Ishikawa (cell line): Measurements from ENCODE around the gene FECH.

Source experiments
- CEBPB ChIP-seq: IDR thresholded peaks from 2 replicates; pipeline ENCODE4 v1.6.1; 2012
- CREB1 ChIP-seq: IDR thresholded peaks from 2 replicates; pipeline ENCODE4 v1.6.1; 2012; ENCODE audit warnings: low read depth
- EGR1 ChIP-seq: IDR thresholded peaks from 2 replicates; pipeline ENCODE4 v1.6.1; 2012
- EP300 ChIP-seq: IDR thresholded peaks from 2 replicates; pipeline ENCODE4 v1.6.1; 2012; ENCODE audit warnings: borderline replicate concordance
- FOXM1 ChIP-seq: IDR thresholded peaks from 2 replicates; pipeline ENCODE4 v1.6.1; 2012; ENCODE audit warnings: low read depth, borderline replicate concordance
- NFIC ChIP-seq: IDR thresholded peaks from 2 replicates; pipeline ENCODE4 v1.6.1; 2012
- RAD21 ChIP-seq: IDR thresholded peaks from 2 replicates; pipeline ENCODE4 v1.6.1; 2012; ENCODE audit warnings: low read depth
- TAF1 ChIP-seq: IDR thresholded peaks from 2 replicates; pipeline ENCODE4 v1.6.1; 2012; ENCODE audit warnings: low read depth, mild to moderate bottlenecking
- TCF12 ChIP-seq: IDR thresholded peaks from 2 replicates; pipeline ENCODE4 v1.6.1; 2012; ENCODE audit warnings: low read depth
- TEAD4 ChIP-seq: IDR thresholded peaks from 2 replicates; pipeline ENCODE4 v1.6.1; 2012
- YY1 ChIP-seq: IDR thresholded peaks from 2 replicates; pipeline ENCODE4 v1.6.1; 2012; ENCODE audit warnings: low read depth
- ZBTB7A ChIP-seq: IDR thresholded peaks from 2 replicates; pipeline ENCODE4 v1.6.1; 2012; ENCODE audit warnings: low read depth
- TF ChIP-seq, protein P1 (sequence below): IDR thresholded peaks from 2 replicates; pipeline ENCODE4 v1.6.1; 2012; ENCODE audit warnings: low read depth, mild to moderate bottlenecking
- TF ChIP-seq, protein P2 (sequence below): IDR thresholded peaks from 2 replicates; pipeline ENCODE4 v1.6.1; 2012
- TF ChIP-seq, protein P3 (sequence below): IDR thresholded peaks from 2 replicates; pipeline ENCODE4 v1.6.1; 2012

Gene FECH

DNA sequence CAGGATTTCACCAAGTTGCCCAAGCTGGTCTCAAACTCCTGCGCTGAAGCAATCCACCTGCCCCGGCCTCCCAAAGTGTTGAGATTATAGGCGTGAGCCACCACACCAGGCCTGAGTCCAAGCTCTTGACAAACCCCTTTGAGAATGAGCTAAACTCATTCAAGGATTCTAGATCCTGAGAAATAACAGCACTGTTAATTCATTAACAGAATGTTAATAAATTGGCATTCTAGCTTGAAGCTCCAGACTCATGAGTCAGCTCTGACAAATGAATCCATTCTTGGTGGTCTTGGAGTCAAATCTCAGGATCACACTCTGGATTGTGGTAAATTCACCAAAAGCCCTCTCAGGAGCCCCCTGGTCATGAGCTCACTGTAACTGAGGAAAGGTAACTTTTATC lies 33.4 kb upstream of the FECH start:
- TF ChIP-seq, protein P1, sequence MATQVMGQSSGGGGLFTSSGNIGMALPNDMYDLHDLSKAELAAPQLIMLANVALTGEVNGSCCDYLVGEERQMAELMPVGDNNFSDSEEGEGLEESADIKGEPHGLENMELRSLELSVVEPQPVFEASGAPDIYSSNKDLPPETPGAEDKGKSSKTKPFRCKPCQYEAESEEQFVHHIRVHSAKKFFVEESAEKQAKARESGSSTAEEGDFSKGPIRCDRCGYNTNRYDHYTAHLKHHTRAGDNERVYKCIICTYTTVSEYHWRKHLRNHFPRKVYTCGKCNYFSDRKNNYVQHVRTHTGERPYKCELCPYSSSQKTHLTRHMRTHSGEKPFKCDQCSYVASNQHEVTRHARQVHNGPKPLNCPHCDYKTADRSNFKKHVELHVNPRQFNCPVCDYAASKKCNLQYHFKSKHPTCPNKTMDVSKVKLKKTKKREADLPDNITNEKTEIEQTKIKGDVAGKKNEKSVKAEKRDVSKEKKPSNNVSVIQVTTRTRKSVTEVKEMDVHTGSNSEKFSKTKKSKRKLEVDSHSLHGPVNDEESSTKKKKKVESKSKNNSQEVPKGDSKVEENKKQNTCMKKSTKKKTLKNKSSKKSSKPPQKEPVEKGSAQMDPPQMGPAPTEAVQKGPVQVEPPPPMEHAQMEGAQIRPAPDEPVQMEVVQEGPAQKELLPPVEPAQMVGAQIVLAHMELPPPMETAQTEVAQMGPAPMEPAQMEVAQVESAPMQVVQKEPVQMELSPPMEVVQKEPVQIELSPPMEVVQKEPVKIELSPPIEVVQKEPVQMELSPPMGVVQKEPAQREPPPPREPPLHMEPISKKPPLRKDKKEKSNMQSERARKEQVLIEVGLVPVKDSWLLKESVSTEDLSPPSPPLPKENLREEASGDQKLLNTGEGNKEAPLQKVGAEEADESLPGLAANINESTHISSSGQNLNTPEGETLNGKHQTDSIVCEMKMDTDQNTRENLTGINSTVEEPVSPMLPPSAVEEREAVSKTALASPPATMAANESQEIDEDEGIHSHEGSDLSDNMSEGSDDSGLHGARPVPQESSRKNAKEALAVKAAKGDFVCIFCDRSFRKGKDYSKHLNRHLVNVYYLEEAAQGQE, result no peak
- TF ChIP-seq TAF1, result no peak
- TF ChIP-seq ZBTB7A, result no peak
- no peak for TF ChIP-seq EP300
- no peak for TF ChIP-seq NFIC
- TF ChIP-seq, protein P2, sequence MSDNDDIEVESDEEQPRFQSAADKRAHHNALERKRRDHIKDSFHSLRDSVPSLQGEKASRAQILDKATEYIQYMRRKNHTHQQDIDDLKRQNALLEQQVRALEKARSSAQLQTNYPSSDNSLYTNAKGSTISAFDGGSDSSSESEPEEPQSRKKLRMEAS, result no peak
- TF ChIP-seq RAD21, result no peak
- TF ChIP-seq EGR1, result no peak
- TF ChIP-seq, protein P3, sequence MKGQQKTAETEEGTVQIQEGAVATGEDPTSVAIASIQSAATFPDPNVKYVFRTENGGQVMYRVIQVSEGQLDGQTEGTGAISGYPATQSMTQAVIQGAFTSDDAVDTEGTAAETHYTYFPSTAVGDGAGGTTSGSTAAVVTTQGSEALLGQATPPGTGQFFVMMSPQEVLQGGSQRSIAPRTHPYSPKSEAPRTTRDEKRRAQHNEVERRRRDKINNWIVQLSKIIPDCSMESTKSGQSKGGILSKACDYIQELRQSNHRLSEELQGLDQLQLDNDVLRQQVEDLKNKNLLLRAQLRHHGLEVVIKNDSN, result no peak
- no peak for TF ChIP-seq TCF12
- no peak for TF ChIP-seq FOXM1
- no peak for TF ChIP-seq TEAD4
- TF ChIP-seq CREB1, result no peak

DNA sequence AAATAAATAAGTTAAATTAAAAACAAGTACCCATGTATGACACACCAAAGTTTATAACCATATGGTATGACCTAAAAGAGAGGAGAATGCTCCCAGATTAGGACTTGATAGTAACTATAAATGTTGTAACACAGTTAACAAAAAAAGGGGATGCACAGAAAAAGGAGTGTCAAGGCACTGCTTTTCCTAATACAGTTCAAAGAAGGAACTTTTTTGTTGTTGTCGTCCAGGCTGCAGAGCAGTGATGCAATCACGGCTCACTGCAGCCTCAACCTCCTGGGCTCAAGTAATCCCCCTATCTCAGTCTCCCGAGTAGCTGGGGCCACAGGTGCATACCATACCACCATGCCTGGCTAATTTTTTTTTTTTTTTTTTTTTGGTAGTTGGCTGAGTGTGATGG lies 32.4 kb upstream of the FECH start:
- TF ChIP-seq CREB1 (no peak), FOXM1 (no peak), TEAD4 (no peak), EP300 (no peak)

DNA sequence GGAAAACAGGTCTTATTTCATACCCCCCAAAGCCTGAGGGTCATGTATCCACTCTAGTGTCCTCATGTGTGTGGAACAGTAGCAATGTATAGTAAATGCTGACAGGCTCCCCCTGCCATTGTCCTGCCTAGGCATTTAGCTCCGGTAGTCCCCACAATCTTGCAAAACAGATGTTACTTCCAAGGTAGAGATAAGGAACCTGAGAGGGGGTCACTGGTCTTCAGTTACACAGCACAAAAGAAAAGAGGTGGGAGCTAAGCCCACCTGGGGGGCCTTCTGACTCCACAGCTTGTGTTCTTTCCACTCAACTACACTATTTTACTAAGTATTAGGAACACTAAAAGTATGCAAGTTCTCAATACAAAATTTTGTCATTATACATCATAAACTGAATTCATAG lies 17.4 kb upstream of the FECH start:
- TF ChIP-seq, protein P2, result no peak
- TF ChIP-seq ZBTB7A (no peak), YY1 (no peak), EGR1 (no peak), FOXM1 (no peak), TEAD4 (no peak), TCF12 (no peak), CEBPB (no peak), CREB1 (no peak), EP300 (no peak), RAD21 (no peak), TAF1 (no peak), NFIC (no peak)
- TF ChIP-seq, protein P3, result no peak
- TF ChIP-seq, protein P1, result no peak

DNA sequence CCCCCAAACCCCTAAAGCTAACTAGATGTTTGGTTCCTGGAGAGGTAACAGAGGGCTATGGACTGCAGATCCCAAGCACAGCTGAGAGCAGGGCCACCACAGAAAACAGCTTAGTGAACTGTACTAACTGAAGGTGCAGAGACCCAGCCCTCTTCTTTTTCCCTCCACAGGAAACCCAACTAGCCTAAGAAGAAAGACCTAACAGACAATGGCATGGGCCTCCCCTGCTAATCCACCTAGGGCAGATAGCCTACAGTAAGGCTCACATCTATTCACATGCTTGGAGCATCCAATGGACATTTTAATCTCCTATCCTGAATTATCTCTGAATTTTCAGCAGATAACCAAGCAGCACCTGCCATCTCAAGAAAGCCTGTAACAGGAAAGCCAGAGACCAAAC lies 8.8 kb upstream of the FECH start:
- TF ChIP-seq, protein P2, result no peak
- no peak for TF ChIP-seq CEBPB
- no peak for TF ChIP-seq NFIC
- TF ChIP-seq TEAD4, result no peak
- TF ChIP-seq RAD21, result no peak
- TF ChIP-seq, protein P3, result no peak
- no peak for TF ChIP-seq TCF12
- no peak for TF ChIP-seq EGR1
- TF ChIP-seq, protein P1, result no peak
- TF ChIP-seq ZBTB7A, result no peak
